Measurements from ENCODE around the gene TESK1. TPM values are rescaled to one million over a fixed set of nuclear protein-coding genes. Genes with fewer than 3 reads are reported as not detected.
"Not testable (repeated sequence)": the region's sequence is repeated elsewhere in the genome, so short reads cannot be mapped to it uniquely, and the experiment has no call there.

The TESK1 gene
- total and polyA plus RNA-seq, 2 of the 4 experiments (the other 2 are of a cell fraction), result 3.4 to 21.0 TPM

GRCh38 chr9:35638751-35639150 is 33.7 kb downstream of the TESK1 start:
- H3K9me3 ChIP-seq (ENCODE audit: control insufficient read depth, insufficient read depth, low read length); H3K27ac ChIP-seq (ENCODE audit: insufficient read depth, low read length); H3K4me3 ChIP-seq (ENCODE audit: insufficient read depth, low read depth, low read length); H3K9me1 ChIP-seq (ENCODE audit: insufficient read depth, low read length); in situ Hi-C loops (cut with MboI; ENCODE audit: low sequenced_read_pairs); DNase-seq; H4K8ac ChIP-seq (ENCODE audit: low read depth in 2 of 2, low read length in 2 of 2); H3K18ac ChIP-seq (ENCODE audit: low read depth, low read length); POLR2A ChIA-PET (ENCODE audit: unreplicated experiment); H2BK5ac ChIP-seq (ENCODE audit: low read depth, low read length, poor library complexity, severe bottlenecking); H2AK9ac ChIP-seq (replicated peaks; ENCODE audit: low read depth, low read length, poor library complexity); H2AK5ac ChIP-seq (ENCODE audit: low read depth, low read length); H3K36me3 ChIP-seq (ENCODE audit: control insufficient read depth, insufficient read depth, low read length); intact Hi-C loops (cut with micrococcal nuclease); H3K23ac ChIP-seq (ENCODE audit: low read depth, low read length); H2BK15ac ChIP-seq (ENCODE audit: low read depth, low read length); H3K4me1 ChIP-seq (ENCODE audit: control insufficient read depth, insufficient read depth, low read length); H3K56ac ChIP-seq (ENCODE audit: extremely low read depth, insufficient read depth, low read length); ATAC-seq (ENCODE audit: low read depth); H3K27me3 ChIP-seq (ENCODE audit: control insufficient read depth, insufficient read depth, low read length); H3K4me2 ChIP-seq (ENCODE audit: low read depth, low read length); dilution Hi-C loops (cut with HindIII; ENCODE audit: low sequenced_read_pairs, unreplicated experiment); H4K20me1 ChIP-seq (ENCODE audit: insufficient read depth, low read length); BruUV-seq (replicated peaks); H2BK20ac ChIP-seq (ENCODE audit: low read depth, low read length); H3K79me1 ChIP-seq (ENCODE audit: low read depth in 1 of 2, low read length in 2 of 2); H3K9ac ChIP-seq (ENCODE audit: low read depth, low read length); H3K14ac ChIP-seq (replicated peaks; ENCODE audit: low read depth, low read length); H2AFZ ChIP-seq (replicated peaks; ENCODE audit: low read length, poor library complexity); H4K5ac ChIP-seq (ENCODE audit: low read depth, low read length); H4K91ac ChIP-seq (ENCODE audit: insufficient read depth, low read depth, low read length); H3K4ac ChIP-seq (ENCODE audit: low read depth, low read length); H2BK120ac ChIP-seq (ENCODE audit: low read depth, low read length): not testable (repeated sequence)
- WGBS, 2 experiments (ENCODE audit: extremely low coverage in 2 of 2, insufficient read length in 1 of 2), result no CpG with 5 or more reads among the region's 8 CpGs
- CTCF ChIA-PET, result interaction anchor here (1.0 kb wide), 1 partner anchor 10 kb away, joined by 3 read pairs; no protein-coding TSS in a partner anchor

- H3K56ac ChIP-seq (ENCODE audit: extremely low read depth, insufficient read depth, low read length); H4K91ac ChIP-seq (ENCODE audit: insufficient read depth, low read depth, low read length); H2BK20ac ChIP-seq (ENCODE audit: low read depth, low read length); BruUV-seq (replicated peaks); H3K9me3 ChIP-seq (ENCODE audit: control insufficient read depth, insufficient read depth, low read length); H3K9me1 ChIP-seq (ENCODE audit: insufficient read depth, low read length); H3K36me3 ChIP-seq (ENCODE audit: control insufficient read depth, insufficient read depth, low read length); H3K4me3 ChIP-seq (ENCODE audit: insufficient read depth, low read depth, low read length); H3K4me1 ChIP-seq (ENCODE audit: control insufficient read depth, insufficient read depth, low read length); ATAC-seq (ENCODE audit: low read depth); POLR2A ChIA-PET (ENCODE audit: unreplicated experiment); H2AFZ ChIP-seq (replicated peaks; ENCODE audit: low read length, poor library complexity); H2BK120ac ChIP-seq (ENCODE audit: low read depth, low read length); H4K20me1 ChIP-seq (ENCODE audit: insufficient read depth, low read length); H2BK15ac ChIP-seq (ENCODE audit: low read depth, low read length); H3K27ac ChIP-seq (ENCODE audit: insufficient read depth, low read length); H3K4ac ChIP-seq (ENCODE audit: low read depth, low read length); H3K23ac ChIP-seq (ENCODE audit: low read depth, low read length); H3K79me1 ChIP-seq (ENCODE audit: low read depth in 1 of 2, low read length in 2 of 2); H3K18ac ChIP-seq (ENCODE audit: low read depth, low read length); intact Hi-C loops (cut with micrococcal nuclease); H3K27me3 ChIP-seq (ENCODE audit: control insufficient read depth, insufficient read depth, low read length); DNase-seq; H4K5ac ChIP-seq (ENCODE audit: low read depth, low read length); H2AK5ac ChIP-seq (ENCODE audit: low read depth, low read length); H3K14ac ChIP-seq (replicated peaks; ENCODE audit: low read depth, low read length); in situ Hi-C loops (cut with MboI; ENCODE audit: low sequenced_read_pairs); H2AK9ac ChIP-seq (replicated peaks; ENCODE audit: low read depth, low read length, poor library complexity); H2BK5ac ChIP-seq (ENCODE audit: low read depth, low read length, poor library complexity, severe bottlenecking); H3K4me2 ChIP-seq (ENCODE audit: low read depth, low read length); H3K9ac ChIP-seq (ENCODE audit: low read depth, low read length); H4K8ac ChIP-seq (ENCODE audit: low read depth in 2 of 2, low read length in 2 of 2); dilution Hi-C loops (cut with HindIII; ENCODE audit: low sequenced_read_pairs, unreplicated experiment): not testable (repeated sequence)
- no CpG with 5 or more reads among the region's 1 CpG for WGBS, 2 experiments (ENCODE audit: extremely low coverage in 2 of 2, insufficient read length in 1 of 2)
- CTCF ChIA-PET, result interaction anchor here (1.0 kb wide), 1 partner anchor 10 kb away, joined by 3 read pairs; no protein-coding TSS in a partner anchor
These were observed 34.2 kb downstream of the TESK1 start for GRCh38 chr9:35639225-35639624.

All from IMR-90 (cell line).